Panc1 (cell line): ENCODE measurements around the gene GSTM3. TPM values are rescaled to one million over a fixed set of nuclear protein-coding genes. Genes with fewer than 3 reads are reported as not detected.

ENCODE experiments used
- ATAC-seq: fragments of 200-7000 bp; cut with Tn5 transposase; 2 replicates; pipeline ENCODE4 v1.9.1; 2020; ENCODE audit warnings: mild to moderate bottlenecking, moderate library complexity
- BruUV-seq: library from RNA; stranded (reverse); fragments of 400-500 nt; replicated peaks from 2 replicates; lab custom pipeline; 2021; lab: Mats Ljungman, UMichigan
- CTCF ChIA-PET: fragments of 300-600 bp; sonication (Branson Sonifier 250); formaldehyde crosslinking; loops from one replicate; lab custom pipeline; 2022; ENCODE audit warnings: antibody characterized with exemption; lab: Charles Lee
- POLR2A ChIA-PET: fragments of 300-600 bp; sonication (Branson Sonifier 250); formaldehyde crosslinking; loops from one replicate; lab custom pipeline; 2022; ENCODE audit warnings: antibody characterized with exemption; lab: Charles Lee
- DNase-seq: peaks from one replicate; pipeline ENCODE4 v3.0.0-alpha.2; 2010; ENCODE audit warnings: low read depth, low spot score
- H3K27ac ChIP-seq: 2 replicates; pipeline ENCODE4 v1.5.1; 2011; ENCODE audit warnings: mild to moderate bottlenecking, low read length, inconsistent platforms
- H3K27me3 ChIP-seq: fragments of 200-500 bp; sonication (Bioruptor generic); 2 replicates; pipeline ENCODE4 v1.6.0; 2014; ENCODE audit warnings: low read length, inconsistent platforms; ENCODE audit not compliant: control insufficient read depth, insufficient read depth
- H3K36me3 ChIP-seq: fragments of 200-500 bp; sonication (Bioruptor generic); 2 replicates; pipeline ENCODE4 v1.5.1; 2014; ENCODE audit warnings: inconsistent platforms, mild to moderate bottlenecking, low read length, moderate library complexity; ENCODE audit not compliant: control insufficient read depth, insufficient read depth
- H3K4me1 ChIP-seq: 2 replicates; pipeline ENCODE4 v1.5.1; 2011; ENCODE audit warnings: inconsistent platforms, mild to moderate bottlenecking, low read length, moderate library complexity; ENCODE audit not compliant: control insufficient read depth, insufficient read depth
- H3K4me3 ChIP-seq, 2 experiments: 2 replicates each; pipeline ENCODE4 v1.5.1; 2011 to 2012; ENCODE audit warnings: low read depth in 2 of 2, low read length in 2 of 2, mild to moderate bottlenecking in 2 of 2, inconsistent platforms in 1 of 2, moderate library complexity in 1 of 2
- H3K9me3 ChIP-seq: fragments of 200-500 bp; sonication (Bioruptor generic); 2 replicates; pipeline ENCODE4 v1.5.1; 2014; ENCODE audit warnings: low read depth, mild to moderate bottlenecking, inconsistent platforms, low read length, moderate library complexity; ENCODE audit not compliant: control insufficient read depth, insufficient read depth
- CTCF ChIP-seq: fragments of 450-650 bp; IDR thresholded peaks from 2 replicates; pipeline ENCODE4 v1.5.1; 2017; ENCODE audit warnings: mild to moderate bottlenecking
- POLR2AphosphoS5 ChIP-seq: IDR thresholded peaks from 2 replicates; pipeline ENCODE4 v1.6.1; 2012; ENCODE audit warnings: mild to moderate bottlenecking, low read depth, low read length, moderate library complexity
- REST ChIP-seq, 2 experiments: IDR thresholded peaks; 2 replicates each; pipeline ENCODE4 v1.6.1; 2011 to 2012; ENCODE audit warnings: low read depth in 2 of 2, control low read depth in 1 of 2, low read length in 1 of 2, mild to moderate bottlenecking in 1 of 2, moderate library complexity in 1 of 2; ENCODE audit not compliant: insufficient read depth in 1 of 2
- SIN3A ChIP-seq: IDR thresholded peaks from 2 replicates; pipeline ENCODE4 v1.6.1; 2012; ENCODE audit warnings: low read depth, mild to moderate bottlenecking, low read length, moderate library complexity, borderline replicate concordance; ENCODE audit not compliant: insufficient read depth
- TCF7L2 ChIP-seq: IDR thresholded peaks from 2 replicates; pipeline ENCODE4 v1.6.1; 2011; ENCODE audit warnings: mild to moderate bottlenecking, low read depth, low read length, inconsistent platforms
- in situ Hi-C: cut with HindIII; loops from 2 replicates; pipeline ENCODE4 v1.10.0; 2016; ENCODE audit warnings: low sequenced_read_pairs, low pct_unique_long_range_greater_than_20kb
- intact Hi-C: fragments of 100-400 bp; cut with micrococcal nuclease; formaldehyde crosslinking; loops from one replicate; pipeline ENCODE4 v1.10.0; 2022; ENCODE audit not compliant: unreplicated experiment
- total RNA-seq: library from RNA; stranded (reverse); gene quantifications from one replicate; pipeline ENCODE4 v1.2.1, GENCODE V29; 2021; ENCODE audit not compliant: unreplicated experiment

Gene GSTM3
- total RNA-seq, 1 experiment from 2014 or later, result 93.1 TPM

- in situ Hi-C loops, result no loop called here
- ATAC-seq (no peak), DNase-seq (no peak)
- CTCF ChIA-PET, result no interaction called here
- Histone ChIP-seq H3K36me3 (no peaks in the 10 kb centered on the region), H3K27me3 (no peaks in the 10 kb centered on the region), H3K4me1 (no peaks in the 10 kb centered on the region), H3K9me3 (no peaks in the 10 kb centered on the region), H3K27ac (no peak overlapping the region), H3K4me3 (no peak overlapping the region)
- TF ChIP-seq SIN3A, result no peak
- no peak for TF ChIP-seq REST (IDR thresholded peaks at IDR 0.05; ENCODE audit: insufficient read depth in 1 of 2, low read depth in 2 of 2, low read length in 1 of 2)
- TF ChIP-seq POLR2AphosphoS5, result no peak
- no peak for TF ChIP-seq TCF7L2
- TF ChIP-seq CTCF, result no peak
- POLR2A ChIA-PET, result no interaction called here
- intact Hi-C loops, result no loop called here
- no TSS peak for BruUV-seq
Observed at GRCh38 chr1:109716121-109716520, 24.7 kb downstream of the GSTM3 start.

- intact Hi-C loops (no loop called here), in situ Hi-C loops (no loop called here)
- no peaks in the 10 kb centered on the region for H3K36me3 ChIP-seq
- no peak for ATAC-seq
- H3K9me3 ChIP-seq, result no peaks in the 10 kb centered on the region
- BruUV-seq, result no TSS peak
- POLR2A ChIA-PET, result no interaction called here
- H3K4me3 ChIP-seq, result no peak overlapping the region
- CTCF ChIA-PET, result interaction anchor here (0.6 to 0.7 kb wide), 2 partner anchors 53 to 181 kb away, joined by 3 to 5 read pairs; no protein-coding TSS in a partner anchor
- H3K4me1 ChIP-seq, result no peaks in the 10 kb centered on the region
- TF ChIP-seq SIN3A (no peak), TCF7L2 (no peak), CTCF (no peak), POLR2AphosphoS5 (no peak), REST (IDR thresholded peaks at IDR 0.05; ENCODE audit: insufficient read depth in 1 of 2, low read depth in 2 of 2, low read length in 1 of 2) (no peak)
- H3K27me3 ChIP-seq, result no peaks in the 10 kb centered on the region
- H3K27ac ChIP-seq, result no peak overlapping the region
- DNase-seq, result no peak
Observed at GRCh38 chr1:109714661-109715372, 26.0 kb downstream of the GSTM3 start.
